GM23248 (cell line): ENCODE measurements around the gene AKAP13.

ENCODE experiments used
- EZH2 ChIP-seq: fragments of 200-600 bp; sonication (generic); IDR thresholded peaks from 2 replicates; pipeline ENCODE4 v1.6.1; 2018; ENCODE audit warnings: antibody characterized with exemption, mild to moderate bottlenecking; ENCODE audit not compliant: insufficient read depth, poor library complexity, severe bottlenecking
- EZH2phosphoT487 ChIP-seq: fragments of 200-600 bp; sonication (generic); IDR thresholded peaks from 2 replicates; pipeline ENCODE4 v1.6.1; 2018; ENCODE audit warnings: antibody characterized with exemption, moderate library complexity, mild to moderate bottlenecking, low read depth; ENCODE audit not compliant: insufficient read depth

GRCh38 chr15:85758655-85758978 is 378.2 kb downstream of the AKAP13 start:
- no peak for TF ChIP-seq EZH2phosphoT487
- TF ChIP-seq EZH2 = no peak
